HG02610 (cell line): ENCODE data around the gene ROPN1L.
"Not testable (repeated sequence)": the region's sequence is repeated elsewhere in the genome, so short reads cannot be mapped to it uniquely, and the experiment has no call there.

Source experiments
- ATAC-seq: cut with Tn5 transposase; IDR thresholded peaks from one replicate; pipeline ENCODE4 v1.9.1; 2021; ENCODE audit warnings: mild to moderate bottlenecking, moderate library complexity; ENCODE audit not compliant: unreplicated experiment

ROPN1L gene

DNA sequence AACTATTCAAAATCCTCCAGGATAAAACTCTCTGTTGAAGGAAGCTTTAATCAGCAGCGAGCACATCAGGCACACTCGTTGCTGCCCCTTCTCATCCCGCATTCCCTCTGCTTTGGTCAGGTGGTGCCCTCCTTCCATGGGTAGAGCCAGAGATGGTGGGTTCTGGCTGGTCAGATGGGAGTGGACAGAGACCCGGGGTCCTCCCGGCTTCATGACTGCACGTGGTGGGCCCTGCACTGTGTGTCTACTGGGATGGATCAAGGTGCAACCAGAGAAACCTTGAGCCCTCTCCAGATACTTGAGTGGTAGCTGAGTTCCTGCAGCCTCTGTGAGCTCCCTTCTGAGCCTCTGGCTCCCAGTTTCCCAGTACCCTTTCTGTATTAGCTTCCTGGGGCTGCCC, 36.3 kb downstream of the ROPN1L start:
- no peak for ATAC-seq

GRCh38 chr5:10478436-10478835, 36.8 kb downstream of the ROPN1L start:
- no peak for ATAC-seq

GRCh38 chr5:10479154-10479721, 37.6 kb downstream of the ROPN1L start:
- no peak for ATAC-seq

DNA sequence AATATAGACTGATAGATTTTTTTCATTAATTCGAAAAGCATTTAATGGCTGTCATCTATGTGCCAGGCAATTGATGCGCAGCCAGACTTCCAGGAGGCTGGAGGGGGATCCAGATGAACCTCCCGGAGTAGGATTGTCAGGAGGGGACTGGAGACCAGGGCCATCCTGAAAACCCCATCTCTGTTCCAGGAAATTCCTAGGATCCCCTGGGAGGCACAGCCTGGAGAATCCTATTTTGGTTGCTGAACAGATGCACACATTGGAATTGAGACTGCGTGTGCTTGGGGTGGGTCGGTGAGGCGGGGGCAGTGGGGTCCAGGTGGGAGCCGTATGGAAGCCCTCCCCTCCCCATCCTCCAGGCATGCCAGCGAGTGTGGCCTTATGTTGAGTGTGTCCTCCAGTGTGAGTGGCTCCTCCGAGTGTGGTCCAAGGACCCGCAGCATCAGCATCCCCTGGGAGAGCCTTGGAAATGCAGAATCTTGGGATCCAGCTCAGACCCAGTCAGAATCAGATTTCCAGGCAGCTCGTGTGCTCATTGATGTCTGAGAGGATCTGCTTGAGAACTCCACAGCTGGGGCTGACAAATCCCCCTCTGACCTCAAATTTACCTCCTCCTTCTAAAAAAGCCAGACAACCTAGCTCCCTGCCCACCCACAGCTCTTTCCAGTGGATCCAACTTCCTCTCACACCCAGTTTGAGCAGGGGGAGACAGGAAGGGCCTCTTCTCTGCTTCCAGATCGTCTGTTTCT, 38.7 kb downstream of the ROPN1L start:
- ATAC-seq = no peak

DNA sequence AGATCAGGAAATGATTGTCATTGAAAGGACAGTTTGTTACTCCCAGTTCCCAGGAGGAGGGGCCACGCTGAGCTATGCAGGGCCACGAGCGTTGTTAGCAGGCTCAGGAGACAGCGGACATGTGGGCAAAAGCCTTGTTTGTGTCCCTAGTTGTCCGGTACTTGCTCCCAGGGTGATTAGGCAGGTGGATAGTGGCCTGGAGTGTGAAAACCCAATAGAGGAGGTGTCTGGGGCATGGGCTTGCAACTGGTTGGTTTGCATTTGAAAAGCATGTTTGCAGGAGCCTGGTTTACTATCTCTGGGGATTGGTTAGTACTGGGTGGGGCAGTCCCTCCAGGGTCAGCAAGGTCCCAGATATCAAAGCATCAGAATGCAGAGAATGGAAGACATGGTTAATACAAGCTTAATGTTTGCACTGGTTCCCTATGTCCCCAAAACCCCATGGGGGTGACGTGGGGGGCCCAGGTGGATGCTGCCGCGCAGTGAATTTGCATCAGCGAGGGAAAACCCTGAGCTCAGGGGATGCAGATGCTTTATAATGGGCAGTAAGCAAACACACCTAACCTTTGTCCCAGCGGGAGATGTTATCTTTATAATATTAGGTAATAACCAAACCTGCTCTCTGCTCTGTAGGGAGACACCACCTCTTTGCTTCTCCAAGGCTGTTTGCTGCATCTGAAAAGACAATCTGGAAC, 39.7 kb downstream of the ROPN1L start:
- no peak for ATAC-seq

GRCh38 chr5:10482791-10483530, 41.3 kb downstream of the ROPN1L start:
- ATAC-seq = no peak

- no peak for ATAC-seq
Measured at GRCh38 chr5:10484774-10485141, 43.1 kb downstream of the ROPN1L start.

GRCh38 chr5:10485142-10485795, 43.6 kb downstream of the ROPN1L start:
- ATAC-seq = no peak

- no peak for ATAC-seq
Measured at GRCh38 chr5:10485897-10486296, 44.2 kb downstream of the ROPN1L start.

DNA sequence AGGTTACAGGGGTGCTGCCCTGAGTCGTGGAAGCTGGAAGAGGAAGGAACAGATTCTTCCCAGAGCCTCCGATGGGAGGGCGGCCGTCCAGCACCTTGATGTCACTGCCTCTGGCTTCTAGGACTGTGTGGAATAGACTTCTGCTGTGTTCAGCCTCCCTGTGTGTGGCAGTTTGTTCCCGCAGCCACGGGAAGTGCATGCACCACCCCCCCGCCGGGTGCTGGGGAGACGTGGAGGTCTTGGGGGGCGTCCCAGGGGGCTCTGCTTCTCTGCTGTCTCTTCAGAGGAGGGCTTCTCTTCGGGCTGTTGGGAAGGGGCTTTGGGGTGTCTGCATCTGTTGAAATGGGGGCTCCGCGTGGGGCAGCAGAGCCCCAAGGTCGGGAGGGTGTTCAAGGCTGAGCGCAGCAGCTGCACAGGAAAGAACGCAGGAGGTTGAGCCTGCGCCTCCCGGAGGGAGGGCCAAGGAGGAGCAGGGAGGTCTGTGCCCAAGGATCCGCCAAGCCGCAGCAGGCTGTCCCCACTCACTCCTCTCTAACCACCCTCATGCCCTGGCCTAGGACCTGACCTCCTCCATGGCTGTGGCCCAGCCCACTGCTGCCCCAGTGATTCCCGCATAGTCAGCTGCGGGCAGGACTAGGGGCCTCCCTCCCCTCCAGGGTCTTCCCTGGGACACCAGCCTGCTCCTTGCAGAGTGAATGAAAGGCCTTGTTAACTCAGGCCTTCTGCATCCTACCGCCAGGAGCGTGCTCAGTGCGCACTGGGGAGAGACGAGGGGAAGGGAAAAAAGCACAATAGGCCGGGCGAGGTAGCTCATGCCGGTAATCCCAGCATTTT, 45.0 kb downstream of the ROPN1L start:
- ATAC-seq = no peak

- no peak for ATAC-seq
Measured at GRCh38 chr5:10488144-10488543, 46.5 kb downstream of the ROPN1L start.

GRCh38 chr5:10489810-10490426, 48.2 kb downstream of the ROPN1L start:
- peak; percentile 82 for ATAC-seq

DNA sequence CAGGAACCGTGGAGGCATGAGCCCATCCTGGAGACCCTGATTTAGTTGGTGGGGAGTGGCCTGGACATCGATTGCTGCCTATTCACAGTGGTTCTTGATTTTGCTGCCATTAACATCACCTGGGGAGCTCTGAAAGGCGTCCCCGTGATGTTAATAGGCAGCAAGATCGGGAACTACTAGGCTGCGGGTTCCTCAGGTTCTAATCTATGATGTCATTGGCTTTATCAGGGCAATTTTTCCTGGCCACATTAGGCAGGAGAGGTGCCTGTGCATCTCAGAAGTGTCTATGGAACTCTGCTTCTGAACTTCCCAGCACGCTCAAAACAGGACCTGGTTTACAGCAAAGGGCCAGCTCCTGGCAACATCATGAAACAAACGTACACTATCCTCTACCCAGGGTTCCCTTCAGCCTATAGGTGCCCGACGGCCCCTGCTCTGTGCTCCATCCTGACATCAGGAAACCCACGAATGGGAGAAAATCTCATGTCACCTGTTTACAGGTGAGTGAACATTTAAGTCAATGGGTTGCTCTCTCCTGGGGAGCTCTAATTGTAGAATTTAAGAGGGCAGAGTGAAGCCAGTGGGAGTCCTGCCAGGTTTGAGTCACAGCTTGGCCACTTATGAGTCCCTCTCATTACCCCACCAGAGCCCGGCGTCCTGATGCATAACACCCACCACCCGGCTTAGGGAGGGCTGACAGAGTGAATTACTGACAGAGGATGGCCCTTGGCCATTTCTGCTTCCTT, 49.4 kb downstream of the ROPN1L start:
- ATAC-seq = no peak

- no peak for ATAC-seq
Measured at GRCh38 chr5:10491673-10492026, 50.0 kb downstream of the ROPN1L start.

DNA sequence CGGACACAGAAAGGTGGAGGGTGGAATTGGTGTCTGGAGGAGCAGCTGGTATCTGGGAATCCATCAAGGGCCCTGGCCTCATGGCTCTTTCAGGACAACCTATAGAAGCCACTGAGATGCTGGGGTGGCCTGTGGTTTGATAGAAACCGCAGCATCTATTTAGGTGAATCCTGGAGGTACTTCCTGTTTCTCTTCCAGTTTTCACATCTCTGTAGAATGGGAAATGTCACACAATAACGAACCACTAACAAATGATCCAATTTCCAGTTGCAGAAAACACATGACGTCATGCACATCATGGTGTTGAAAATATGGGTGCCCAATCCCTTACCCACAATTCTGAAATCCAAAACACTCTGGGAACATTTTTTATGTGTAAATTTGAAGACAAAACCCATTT, 52.2 kb downstream of the ROPN1L start:
- no peak for ATAC-seq

DNA sequence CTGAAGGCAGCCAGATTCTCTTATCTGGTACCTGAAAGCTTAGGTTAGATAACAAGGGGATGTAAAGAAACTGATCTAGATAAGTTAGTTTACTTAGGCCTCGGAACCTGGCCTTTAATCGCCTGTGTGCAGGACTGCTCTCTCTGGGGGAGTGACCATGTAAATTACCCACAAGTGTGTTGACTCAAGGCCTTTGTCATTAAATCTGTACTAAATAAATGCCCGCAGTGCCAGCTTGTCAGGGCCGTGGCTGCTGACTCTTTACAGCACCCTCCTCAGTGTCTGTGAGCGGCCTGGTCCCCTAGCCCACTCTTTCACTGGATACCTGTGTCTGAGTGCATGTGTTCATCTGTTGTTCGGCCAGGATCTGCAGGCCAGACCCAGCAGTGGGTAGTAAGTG, 52.8 kb downstream of the ROPN1L start:
- ATAC-seq = not testable (repeated sequence)

DNA sequence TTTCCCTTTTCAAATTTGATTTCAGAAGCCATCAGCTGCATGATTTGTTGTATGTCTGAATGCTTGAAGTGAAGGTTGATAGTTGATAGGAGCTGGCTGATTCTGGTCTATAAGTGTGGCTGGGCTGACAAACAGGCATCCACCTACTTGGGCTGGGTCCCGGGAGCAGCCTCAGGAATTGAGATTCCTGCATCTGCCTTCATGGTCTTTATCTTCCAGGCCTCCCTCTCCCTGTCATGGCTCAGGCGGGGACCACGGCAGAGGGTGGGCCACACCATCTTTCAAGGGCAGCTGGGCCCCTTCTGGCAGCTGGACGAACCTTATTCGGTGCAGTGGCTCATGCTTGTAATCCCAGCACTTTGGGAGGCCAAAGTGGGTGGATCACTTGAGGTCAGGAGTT, 55.9 kb downstream of the ROPN1L start:
- ATAC-seq = no peak

DNA sequence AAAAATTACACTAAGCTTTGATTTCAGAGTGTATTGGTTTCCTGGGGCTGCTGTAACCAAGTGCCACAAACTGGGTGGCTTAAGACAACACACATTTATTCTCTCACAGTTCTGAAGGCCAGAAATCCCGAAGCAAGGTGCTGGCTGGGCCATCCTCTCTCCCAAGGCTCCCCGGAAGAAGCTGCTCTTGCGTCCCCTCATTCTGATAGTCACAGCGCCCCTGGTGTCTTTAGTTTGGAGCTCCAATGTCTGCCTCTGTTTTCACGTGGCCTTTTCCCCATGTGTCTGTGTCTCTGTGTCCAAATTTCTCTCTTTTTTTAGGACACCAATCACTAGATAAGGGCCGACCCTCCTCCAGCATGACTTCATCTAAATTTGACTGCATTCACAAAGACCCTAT, 56.7 kb downstream of the ROPN1L start:
- ATAC-seq = no peak

DNA sequence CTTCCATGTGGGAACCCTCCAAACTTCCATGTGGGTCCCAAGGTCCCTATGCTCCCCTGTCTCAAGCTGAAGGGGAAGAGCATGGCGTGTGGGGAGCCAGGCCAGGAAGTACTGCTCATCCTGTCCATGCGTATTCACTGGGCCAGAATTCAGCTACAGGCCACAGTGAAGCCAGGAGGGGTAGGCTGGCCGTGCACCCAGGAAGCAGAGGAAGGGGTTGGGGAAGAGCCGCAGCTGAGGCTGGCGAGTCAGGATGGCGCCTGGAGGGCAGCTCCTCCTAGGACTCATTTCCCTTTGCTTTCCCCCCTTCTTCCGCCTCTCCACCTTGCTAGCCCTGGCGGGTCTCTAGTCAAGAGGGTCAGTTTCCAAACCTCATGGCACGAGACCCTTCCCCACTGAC, 57.4 kb downstream of the ROPN1L start:
- no peak for ATAC-seq
